ENCODE results near the gene TMUB2. TPM values are rescaled to one million over a fixed set of nuclear protein-coding genes. Genes with fewer than 3 reads are reported as not detected.

Gene TMUB2
- total RNA-seq, 1 donor from 2014 or later = 35.0 TPM

GRCh38 chr17:44164476-44164875, 22.3 kb upstream of the TMUB2 start:
- H3K36me3 ChIP-seq (ENCODE audit: control insufficient read depth, insufficient read depth, low read length) = no peaks in the 10 kb centered on the region
- TF ChIP-seq, protein P1, sequence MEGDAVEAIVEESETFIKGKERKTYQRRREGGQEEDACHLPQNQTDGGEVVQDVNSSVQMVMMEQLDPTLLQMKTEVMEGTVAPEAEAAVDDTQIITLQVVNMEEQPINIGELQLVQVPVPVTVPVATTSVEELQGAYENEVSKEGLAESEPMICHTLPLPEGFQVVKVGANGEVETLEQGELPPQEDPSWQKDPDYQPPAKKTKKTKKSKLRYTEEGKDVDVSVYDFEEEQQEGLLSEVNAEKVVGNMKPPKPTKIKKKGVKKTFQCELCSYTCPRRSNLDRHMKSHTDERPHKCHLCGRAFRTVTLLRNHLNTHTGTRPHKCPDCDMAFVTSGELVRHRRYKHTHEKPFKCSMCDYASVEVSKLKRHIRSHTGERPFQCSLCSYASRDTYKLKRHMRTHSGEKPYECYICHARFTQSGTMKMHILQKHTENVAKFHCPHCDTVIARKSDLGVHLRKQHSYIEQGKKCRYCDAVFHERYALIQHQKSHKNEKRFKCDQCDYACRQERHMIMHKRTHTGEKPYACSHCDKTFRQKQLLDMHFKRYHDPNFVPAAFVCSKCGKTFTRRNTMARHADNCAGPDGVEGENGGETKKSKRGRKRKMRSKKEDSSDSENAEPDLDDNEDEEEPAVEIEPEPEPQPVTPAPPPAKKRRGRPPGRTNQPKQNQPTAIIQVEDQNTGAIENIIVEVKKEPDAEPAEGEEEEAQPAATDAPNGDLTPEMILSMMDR (IDR thresholded peaks at IDR 0.05; ENCODE audit: insufficient read depth, low read length, poor library complexity, severe bottlenecking) = no peak

DNA sequence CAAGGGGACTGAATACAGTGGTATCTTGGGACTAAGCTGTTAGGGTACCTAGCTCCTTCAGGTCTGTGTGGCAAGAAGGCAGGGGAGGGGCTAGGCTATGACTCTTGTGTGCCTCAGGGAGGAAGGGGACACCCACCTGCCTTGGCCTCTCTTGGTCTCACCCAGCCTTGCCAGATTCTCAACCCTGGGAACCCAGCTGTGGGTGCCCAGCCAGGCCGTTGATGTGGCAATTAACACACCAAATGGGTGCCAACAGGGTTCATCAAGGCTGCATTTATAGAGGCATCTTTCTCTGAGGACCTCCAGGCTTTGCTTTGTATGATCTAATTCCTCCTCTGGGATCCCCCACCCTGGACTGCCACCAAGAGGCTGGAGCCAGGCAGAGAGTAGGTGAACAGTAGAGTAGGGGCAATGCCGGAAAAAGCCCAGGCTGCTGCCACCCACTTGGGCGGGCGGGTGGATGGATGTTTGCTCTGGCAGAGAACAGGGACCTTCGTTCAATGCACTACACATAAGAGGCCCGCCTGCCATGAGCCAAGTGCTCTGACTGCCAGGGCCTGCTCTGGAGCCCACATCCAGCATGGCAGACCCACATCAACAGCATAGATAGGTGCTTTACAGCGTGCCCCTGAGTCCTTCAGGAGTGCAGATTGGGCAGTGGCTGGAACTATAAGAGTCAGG, 19.5 kb upstream of the TMUB2 start:
- TF ChIP-seq, protein P1 (IDR thresholded peaks at IDR 0.05; ENCODE audit: insufficient read depth, low read length, poor library complexity, severe bottlenecking) = no peak
- no peak for DNase-seq (ENCODE audit: low read depth)
- Histone ChIP-seq H3K36me3 (ENCODE audit: control insufficient read depth, insufficient read depth, low read length) (no peaks in the 10 kb centered on the region), H3K27me3 (ENCODE audit: control insufficient read depth, insufficient read depth, low read length) (peaks cover 18% of the 10 kb centered on the region), H3K4me3 (ENCODE audit: low read depth, low read length) (no peak overlapping the region)

More at GRCh38 chr17:44164476-44164875, 22.3 kb upstream of the TMUB2 start:
- DNase-seq (ENCODE audit: low read depth) = no peak
- no peak overlapping the region for H3K4me3 ChIP-seq (ENCODE audit: low read depth, low read length)
- H3K27me3 ChIP-seq (ENCODE audit: control insufficient read depth, insufficient read depth, low read length) = no peaks in the 10 kb centered on the region

DNA sequence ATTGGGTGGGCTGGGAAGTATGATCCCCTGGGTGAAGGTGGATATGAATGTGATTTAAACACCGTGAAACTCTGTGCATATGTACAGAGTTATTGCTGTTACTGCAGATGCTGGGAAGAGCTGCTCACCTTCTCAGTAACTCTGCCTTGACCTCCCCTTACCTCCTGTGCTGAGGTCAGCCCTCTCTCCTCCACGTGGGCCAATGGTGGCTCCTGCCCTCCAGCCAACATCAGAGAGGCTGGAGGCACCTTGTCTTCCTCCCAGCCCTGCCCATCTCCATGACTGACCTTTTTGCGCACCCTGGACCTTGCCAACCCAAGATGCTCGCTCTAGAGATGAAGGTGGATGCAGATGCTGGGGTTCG, 16.7 kb upstream of the TMUB2 start:
- TF ChIP-seq, protein P1 (IDR thresholded peaks at IDR 0.05; ENCODE audit: insufficient read depth, low read length, poor library complexity, severe bottlenecking) = no peak
- no peak overlapping the region for H3K4me3 ChIP-seq (ENCODE audit: low read depth, low read length)

DNA sequence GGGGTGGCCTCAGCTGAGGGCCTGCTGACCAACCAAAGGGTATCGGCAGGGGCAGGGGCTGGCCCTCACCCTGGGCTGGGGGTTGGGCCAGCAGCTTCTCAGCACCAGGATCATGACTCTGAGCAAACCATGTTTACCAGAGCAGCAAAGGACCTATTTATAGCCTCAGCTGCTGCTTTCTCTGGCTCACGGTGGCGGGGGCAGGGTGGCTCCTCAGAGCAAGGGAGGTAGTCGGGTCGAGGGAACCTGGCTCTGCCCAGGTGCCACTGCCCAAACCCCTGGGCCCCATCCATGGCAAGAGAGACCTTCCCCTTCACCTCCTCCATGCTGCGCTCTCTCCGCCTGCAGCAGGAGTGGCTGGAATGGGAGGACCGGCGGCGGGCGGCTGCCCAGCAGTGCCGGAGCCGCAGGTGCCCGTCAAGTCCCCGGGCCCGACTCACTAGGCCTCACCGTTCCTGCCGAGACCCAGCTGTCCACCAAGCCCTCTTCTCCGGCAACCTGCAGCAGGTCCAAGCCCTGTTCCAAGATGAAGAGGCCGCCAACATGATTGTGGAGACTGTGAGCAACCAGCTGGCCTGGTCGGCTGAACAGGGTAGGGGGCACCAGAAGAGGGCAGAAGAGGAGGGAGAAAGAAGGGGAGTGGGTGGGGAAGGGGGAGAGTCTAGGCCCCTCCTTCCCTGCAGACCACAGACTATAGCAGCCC, 16.1 kb upstream of the TMUB2 start, which contains the start of gene ASB16:
Gene ASB16 (plus strand): TSS at position 206 of the 703 bp plus-strand sequence. CDS start 86 bp downstream, at position 292.
- Histone ChIP-seq H3K36me3 (ENCODE audit: control insufficient read depth, insufficient read depth, low read length) (no peaks in the 10 kb centered on the region), H3K27me3 (ENCODE audit: control insufficient read depth, insufficient read depth, low read length) (peaks cover 18% of the 10 kb centered on the region), H3K4me3 (ENCODE audit: low read depth, low read length) (no peak within 1 kb of the TSS)
- no peak for DNase-seq (ENCODE audit: low read depth)
- TF ChIP-seq, protein P1 (IDR thresholded peaks at IDR 0.05; ENCODE audit: insufficient read depth, low read length, poor library complexity, severe bottlenecking) = no peak

More for the DNA sequence above, 16.7 kb upstream of the TMUB2 start:
- DNase-seq (ENCODE audit: low read depth) = no peak
- H3K36me3 ChIP-seq (ENCODE audit: control insufficient read depth, insufficient read depth, low read length) = no peaks in the 10 kb centered on the region
- H3K27me3 ChIP-seq (ENCODE audit: control insufficient read depth, insufficient read depth, low read length) = peaks cover 18% of the 10 kb centered on the region

DNA sequence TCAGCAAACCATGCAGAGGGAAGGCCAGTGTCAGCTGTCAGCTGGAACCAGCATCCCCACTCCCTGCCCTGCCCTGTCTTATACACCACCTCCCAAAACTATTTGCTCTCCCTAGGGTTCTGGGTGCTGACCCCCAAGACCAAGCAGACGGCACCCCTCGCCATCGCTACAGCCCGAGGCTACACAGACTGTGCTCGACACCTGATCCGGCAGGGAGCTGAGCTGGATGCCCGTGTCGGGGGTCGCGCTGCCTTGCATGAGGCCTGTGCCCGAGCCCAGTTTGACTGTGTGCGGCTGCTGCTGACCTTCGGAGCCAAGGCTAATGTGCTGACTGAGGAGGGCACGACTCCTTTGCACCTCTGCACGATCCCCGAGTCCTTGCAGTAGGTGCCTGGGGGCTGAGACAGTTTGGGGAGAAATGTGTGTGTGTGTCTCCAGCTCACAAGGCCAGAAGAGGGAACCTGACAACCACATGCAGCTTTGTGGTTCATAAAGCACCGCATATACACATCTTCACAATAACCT, 14.8 kb upstream of the TMUB2 start:
- DNase-seq (ENCODE audit: low read depth) = no peak
- no peak overlapping the region for H3K4me3 ChIP-seq (ENCODE audit: low read depth, low read length)
- TF ChIP-seq, protein P1 (IDR thresholded peaks at IDR 0.05; ENCODE audit: insufficient read depth, low read length, poor library complexity, severe bottlenecking) = no peak
- H3K27me3 ChIP-seq (ENCODE audit: control insufficient read depth, insufficient read depth, low read length) = peaks cover 18% of the 10 kb centered on the region
- H3K36me3 ChIP-seq (ENCODE audit: control insufficient read depth, insufficient read depth, low read length) = no peaks in the 10 kb centered on the region

Measured in kidney epithelial cell (primary cell).